Transverse colon (tissue), 4 donors: ENCODE results near the gene CALCB. TPM values are rescaled to one million over a fixed set of nuclear protein-coding genes. Genes with fewer than 3 reads are reported as not detected.

ENCODE experiments used
- DNase-seq: peaks from one replicate; pipeline ENCODE4 v3.0.0-alpha.2; 2019
- H3K27ac ChIP-seq, 4 donors: fragments of 200-600 bp; sonication (generic); 2 replicates each; pipeline ENCODE4 v1.5.1; 2016 to 2018; ENCODE audit warnings: inconsistent platforms in 4 of 4
- H3K27me3 ChIP-seq: fragments of 200-600 bp; sonication (generic); 2 replicates; pipeline ENCODE4 v1.5.1; 2017; ENCODE audit warnings: inconsistent platforms
- H3K36me3 ChIP-seq, 4 donors: fragments of 200-600 bp; sonication (generic); 2 replicates each; pipeline ENCODE4 v1.5.1; 2017 to 2019; ENCODE audit warnings: inconsistent platforms in 4 of 4
- H3K4me1 ChIP-seq, 4 donors: fragments of 200-600 bp; sonication (generic); 2 replicates each; pipeline ENCODE4 v1.5.1; 2017 to 2020; ENCODE audit warnings: inconsistent platforms in 4 of 4
- H3K4me3 ChIP-seq, 4 donors: fragments of 200-600 bp; sonication (generic); 1 replicate in 1 of 4; 2 replicates in 3 of 4; pipeline versions ENCODE4 v1.5.1 to v1.6.1; 2017 to 2019; ENCODE audit warnings: inconsistent platforms in 4 of 4
- H3K9me3 ChIP-seq, 2 donors: fragments of 200-600 bp; sonication (generic); 2 replicates each; pipeline ENCODE4 v1.5.1; 2017 to 2019; ENCODE audit warnings: inconsistent platforms in 2 of 2
- EP300 ChIP-seq: sonication (generic); formaldehyde crosslinking; IDR thresholded peaks from one replicate; pipeline ENCODE4 v1.6.1; 2017; ENCODE audit warnings: antibody characterized with exemption, low read depth
- POLR2A ChIP-seq: fragments of 450-650 bp; IDR thresholded peaks from one replicate; pipeline ENCODE4 v1.6.1; 2016; ENCODE audit warnings: antibody characterized with exemption, mild to moderate bottlenecking, moderate library complexity
- POLR2AphosphoS5 ChIP-seq, 3 donors: sonication (generic); formaldehyde crosslinking; IDR thresholded peaks; one replicate each; pipeline ENCODE4 v1.6.1; 2016; ENCODE audit warnings: antibody characterized with exemption in 3 of 3
- WGBS, 2 donors: methylation state at CpG; one replicate each; pipeline ENCODE4 v1.1.5; 2018; ENCODE audit warnings: low coverage in 1 of 2; 5-methylcytosine and 5-hydroxymethylcytosine counted together
- in situ Hi-C, 4 donors: fragments of 200-750 bp; cut with MboI; loops; one replicate each; pipeline versions ENCODE4 v1.15.0 to v1.15.1; 2017; ENCODE audit warnings: low sequenced_read_pairs in 3 of 4, low pct_ligation_motif_present in 1 of 4, low pct_unique_long_range_greater_than_20kb in 1 of 4
- intact Hi-C: fragments of 100-400 bp; cut with DNase I; formaldehyde crosslinking; loops from one replicate; pipeline ENCODE4 v1.15.1; 2023; ENCODE audit warnings: low total_unique reads
- total RNA-seq, 4 donors: library from RNA; depleted of rRNA; stranded (reverse); fragments of >200 nt; gene quantifications; one replicate each; pipeline ENCODE4 v1.1.0, GENCODE V29; 2016
- TF ChIP-seq, protein P1 (sequence below), 5 experiments: fragments of 200-600 bp in 3 of 5; fragments of 450-650 bp in 2 of 5; sonication (generic) in 3 of 5; IDR thresholded peaks; 1 replicate in 2 of 5; 2 replicates in 3 of 5; pipeline ENCODE4 v1.5.1; 2016 to 2017; ENCODE audit warnings: antibody characterized with exemption in 5 of 5, inconsistent platforms in 3 of 5, mild to moderate bottlenecking in 2 of 5, moderate library complexity in 1 of 5

The CALCB gene
- total RNA-seq, 4 donors from 2014 or later, result 0.60 to 0.75 (median 0.64) TPM; not detected in 1

GRCh38 chr11:15115686-15116085 is 42.3 kb downstream of the CALCB start:
- intact Hi-C loops, result no loop called here
- Histone ChIP-seq H3K4me3 (no peak overlapping the region), H3K9me3 (no peaks in the 10 kb centered on the region), H3K27ac (peak overlapping the region in 3 of 4 donors; percentile 10 to 64 (median 13)), H3K4me1 (peaks cover 0 to 8% (median 5%) of the 10 kb centered on the region in 4 donors), H3K27me3 (peaks cover 24% of the 10 kb centered on the region), H3K36me3 (no peaks in the 10 kb centered on the region)
- TF ChIP-seq POLR2A, result no peak
- no peak for TF ChIP-seq POLR2AphosphoS5 (IDR thresholded peaks at IDR 0.05)
- no peak for TF ChIP-seq EP300
- TF ChIP-seq, protein P1, sequence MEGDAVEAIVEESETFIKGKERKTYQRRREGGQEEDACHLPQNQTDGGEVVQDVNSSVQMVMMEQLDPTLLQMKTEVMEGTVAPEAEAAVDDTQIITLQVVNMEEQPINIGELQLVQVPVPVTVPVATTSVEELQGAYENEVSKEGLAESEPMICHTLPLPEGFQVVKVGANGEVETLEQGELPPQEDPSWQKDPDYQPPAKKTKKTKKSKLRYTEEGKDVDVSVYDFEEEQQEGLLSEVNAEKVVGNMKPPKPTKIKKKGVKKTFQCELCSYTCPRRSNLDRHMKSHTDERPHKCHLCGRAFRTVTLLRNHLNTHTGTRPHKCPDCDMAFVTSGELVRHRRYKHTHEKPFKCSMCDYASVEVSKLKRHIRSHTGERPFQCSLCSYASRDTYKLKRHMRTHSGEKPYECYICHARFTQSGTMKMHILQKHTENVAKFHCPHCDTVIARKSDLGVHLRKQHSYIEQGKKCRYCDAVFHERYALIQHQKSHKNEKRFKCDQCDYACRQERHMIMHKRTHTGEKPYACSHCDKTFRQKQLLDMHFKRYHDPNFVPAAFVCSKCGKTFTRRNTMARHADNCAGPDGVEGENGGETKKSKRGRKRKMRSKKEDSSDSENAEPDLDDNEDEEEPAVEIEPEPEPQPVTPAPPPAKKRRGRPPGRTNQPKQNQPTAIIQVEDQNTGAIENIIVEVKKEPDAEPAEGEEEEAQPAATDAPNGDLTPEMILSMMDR (IDR thresholded peaks at IDR 0.05), result no peak
- in situ Hi-C loops, result no loop called here
- WGBS, 2 donors, result 93 to 100% methylated on average over 1 to 5 of the region's 5 CpGs
- no peak for DNase-seq

DNA sequence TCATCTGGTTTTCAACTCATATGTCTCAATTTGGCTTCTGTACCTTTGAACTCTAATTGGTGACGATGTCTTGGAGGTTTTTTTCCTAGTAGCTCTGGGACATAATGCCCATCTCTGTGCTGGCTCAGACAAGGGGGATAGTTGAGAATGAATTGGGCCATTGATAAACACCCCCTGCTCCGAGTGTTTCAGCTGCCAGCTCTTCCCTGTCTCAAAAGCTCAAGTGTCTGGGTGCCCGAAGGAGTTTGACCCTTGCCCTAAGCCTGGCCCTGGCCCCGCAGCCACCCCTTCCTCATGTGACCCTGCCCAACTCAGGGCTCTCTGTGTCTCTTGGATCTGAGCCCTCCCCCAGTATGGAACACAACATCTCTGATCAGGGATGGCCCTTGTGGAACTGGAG is 44.4 kb downstream of the CALCB start:
- intact Hi-C loops (no loop called here), in situ Hi-C loops (no loop called here)
- Histone ChIP-seq H3K9me3 (no peaks in the 10 kb centered on the region), H3K36me3 (no peaks in the 10 kb centered on the region), H3K4me3 (no peak overlapping the region), H3K27me3 (peaks cover 24% of the 10 kb centered on the region), H3K27ac (no peak overlapping the region), H3K4me1 (peaks cover 0 to 8% (median 5%) of the 10 kb centered on the region in 4 donors)
- TF ChIP-seq, protein P1 (IDR thresholded peaks at IDR 0.05), result no peak
- TF ChIP-seq POLR2A (no peak), POLR2AphosphoS5 (IDR thresholded peaks at IDR 0.05) (no peak), EP300 (no peak)
- no peak for DNase-seq
- WGBS, 2 donors, result 74 to 88% methylated on average over 3 to 4 of the region's 4 CpGs

GRCh38 chr11:15118431-15118830 is 45.0 kb downstream of the CALCB start:
- in situ Hi-C loops (no loop called here), intact Hi-C loops (no loop called here)
- Histone ChIP-seq H3K4me3 (no peak overlapping the region), H3K36me3 (no peaks in the 10 kb centered on the region), H3K4me1 (peaks cover 0 to 8% (median 5%) of the 10 kb centered on the region in 4 donors), H3K27me3 (peaks cover 24% of the 10 kb centered on the region), H3K9me3 (no peaks in the 10 kb centered on the region), H3K27ac (peak overlapping the region in 1 of 4 donors; percentile 11)
- no peak for TF ChIP-seq EP300
- no peak for TF ChIP-seq POLR2A
- DNase-seq, result no peak

DNA sequence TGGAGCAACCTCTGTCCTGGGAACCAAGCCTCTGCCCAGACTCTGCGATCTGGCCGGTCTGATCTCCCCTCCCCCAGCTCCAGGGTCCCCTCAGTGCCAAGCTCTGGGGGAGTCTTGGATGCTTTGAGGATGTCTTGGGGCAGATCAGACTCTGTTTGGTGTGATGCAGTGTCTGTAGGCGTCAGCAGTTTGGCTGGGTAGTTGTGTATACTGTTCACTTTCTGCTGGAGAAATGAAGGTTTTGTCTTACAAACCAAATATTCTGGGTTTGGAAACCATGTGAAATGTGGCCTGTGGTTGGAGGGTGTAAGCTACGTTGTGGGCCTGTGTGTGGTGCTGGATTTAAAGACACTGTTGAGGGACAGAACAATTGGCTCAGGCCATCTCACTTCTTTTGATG is 46.0 kb downstream of the CALCB start:
- Histone ChIP-seq H3K36me3 (no peaks in the 10 kb centered on the region), H3K9me3 (no peaks in the 10 kb centered on the region), H3K27me3 (peaks cover 17% of the 10 kb centered on the region), H3K4me1 (peaks cover 0 to 8% (median 3%) of the 10 kb centered on the region in 4 donors), H3K4me3 (no peak overlapping the region), H3K27ac (peak overlapping the region in 1 of 4 donors; percentile 6)
- intact Hi-C loops, result no loop called here
- TF ChIP-seq POLR2A (no peak), POLR2AphosphoS5 (IDR thresholded peaks at IDR 0.05) (no peak), EP300 (no peak)
- TF ChIP-seq, protein P1 (IDR thresholded peaks at IDR 0.05), result no peak
- DNase-seq, result no peak
- WGBS, 2 donors, result 88% methylated on average over 4 of the region's 4 CpGs; no CpG with 5 or more reads in 1 of the 2 donors
- in situ Hi-C loops, result no loop called here

GRCh38 chr11:15119826-15120225 is 46.4 kb downstream of the CALCB start:
- intact Hi-C loops, result no loop called here
- WGBS, 2 donors, result 31 to 36% methylated on average over 1 of the region's 1 CpG

More at GRCh38 chr11:15119826-15120225, 46.4 kb downstream of the CALCB start:
- TF ChIP-seq, protein P1 (IDR thresholded peaks at IDR 0.05), result no peak
- no peak for TF ChIP-seq POLR2A
- TF ChIP-seq EP300, result no peak
- TF ChIP-seq POLR2AphosphoS5 (IDR thresholded peaks at IDR 0.05), result no peak
- Histone ChIP-seq H3K36me3 (no peaks in the 10 kb centered on the region), H3K27me3 (peaks cover 12% of the 10 kb centered on the region), H3K4me3 (no peak overlapping the region), H3K4me1 (peaks cover 0 to 3% (median under 1%) of the 10 kb centered on the region in 4 donors), H3K27ac (no peak overlapping the region), H3K9me3 (no peaks in the 10 kb centered on the region)
- in situ Hi-C loops, result no loop called here
- DNase-seq, result no peak
